Trophoblast cell (in vitro differentiated cells and primary cell): ENCODE measurements around the gene WFDC1.

Source experiments
- DNase-seq, 2 donors: peaks; one replicate each; pipeline ENCODE4 v3.0.0-alpha.2; 2016
- H2AFZ ChIP-seq: 2 replicates; pipeline ENCODE4 v1.6.1; 2013; ENCODE audit warnings: low read length, moderate library complexity, mild to moderate bottlenecking; ENCODE audit not compliant: insufficient read depth, poor library complexity
- H2AK5ac ChIP-seq: 2 replicates; pipeline ENCODE4 v1.6.1; 2013; ENCODE audit warnings: mild to moderate bottlenecking, low read length
- H2BK120ac ChIP-seq: 2 replicates; pipeline ENCODE4 v1.6.1; 2013; ENCODE audit warnings: low read length, mild to moderate bottlenecking, moderate library complexity; ENCODE audit not compliant: insufficient read depth, poor library complexity
- H2BK12ac ChIP-seq: 2 replicates; pipeline ENCODE4 v1.6.1; 2013; ENCODE audit warnings: mild to moderate bottlenecking, low read length, moderate library complexity
- H2BK5ac ChIP-seq: 2 replicates; pipeline ENCODE4 v1.6.1; 2013; ENCODE audit warnings: low read length, low read depth, moderate library complexity, mild to moderate bottlenecking; ENCODE audit not compliant: poor library complexity
- H3K14ac ChIP-seq: 2 replicates; pipeline ENCODE4 v1.6.1; 2013; ENCODE audit warnings: mild to moderate bottlenecking, low read length
- H3K18ac ChIP-seq: 2 replicates; pipeline ENCODE4 v1.6.1; 2013; ENCODE audit warnings: mild to moderate bottlenecking, low read length
- H3K23ac ChIP-seq: 2 replicates; pipeline ENCODE4 v1.6.1; 2013; ENCODE audit warnings: low read length
- H3K27ac ChIP-seq: 2 replicates; pipeline ENCODE4 v1.5.1; 2013; ENCODE audit warnings: low read depth, mild to moderate bottlenecking, inconsistent platforms, low read length, moderate library complexity
- H3K27me3 ChIP-seq: 2 replicates; pipeline ENCODE4 v1.6.1; 2013; ENCODE audit warnings: inconsistent platforms, mild to moderate bottlenecking, low read length, moderate library complexity; ENCODE audit not compliant: insufficient read depth
- H3K36me3 ChIP-seq, 2 experiments: 1 replicate in 1 of 2; 2 replicates in 1 of 2; pipeline ENCODE4 v1.6.1; 2013; ENCODE audit warnings: low read length in 2 of 2, mild to moderate bottlenecking in 2 of 2, moderate library complexity in 1 of 2; ENCODE audit not compliant: insufficient read depth in 2 of 2, control insufficient read depth in 1 of 2
- H3K4ac ChIP-seq: 2 replicates; pipeline ENCODE4 v1.6.1; 2013; ENCODE audit warnings: low read depth, mild to moderate bottlenecking, low read length, moderate library complexity
- H3K4me1 ChIP-seq, 2 experiments: 1 replicate in 1 of 2; 2 replicates in 1 of 2; pipeline ENCODE4 v1.6.1; 2013; ENCODE audit warnings: low read length in 2 of 2, mild to moderate bottlenecking in 2 of 2, moderate library complexity in 1 of 2; ENCODE audit not compliant: insufficient read depth in 2 of 2, control insufficient read depth in 1 of 2
- H3K4me2 ChIP-seq: 2 replicates; pipeline ENCODE4 v1.6.1; 2013; ENCODE audit warnings: inconsistent platforms, mild to moderate bottlenecking, low read length, moderate library complexity
- H3K4me3 ChIP-seq: 2 replicates; pipeline ENCODE4 v1.5.1; 2013; ENCODE audit warnings: mild to moderate bottlenecking, low read depth, low read length, inconsistent platforms
- H3K79me1 ChIP-seq: one replicate; pipeline ENCODE4 v1.6.1; 2013; ENCODE audit warnings: low read length
- H3K79me2 ChIP-seq: 2 replicates; pipeline ENCODE4 v1.6.1; 2013; ENCODE audit warnings: low read length, mild to moderate bottlenecking; ENCODE audit not compliant: control insufficient read depth, insufficient read depth, poor library complexity
- H3K9ac ChIP-seq: 2 replicates; pipeline ENCODE4 v1.6.1; 2013; ENCODE audit warnings: mild to moderate bottlenecking, low read length
- H3K9me3 ChIP-seq: 2 replicates; pipeline ENCODE4 v1.6.1; 2013; ENCODE audit warnings: low read depth, mild to moderate bottlenecking, control low read depth, inconsistent platforms, low read length; ENCODE audit not compliant: insufficient read depth
- H4K12ac ChIP-seq: 2 replicates; pipeline ENCODE4 v1.6.1; 2013; ENCODE audit warnings: low read depth, mild to moderate bottlenecking, low read length, moderate library complexity
- H4K8ac ChIP-seq: 2 replicates; pipeline ENCODE4 v1.6.1; 2013; ENCODE audit warnings: low read depth, mild to moderate bottlenecking, low read length, moderate library complexity
- H4K91ac ChIP-seq: one replicate; pipeline ENCODE4 v1.6.1; 2013; ENCODE audit warnings: low read depth, mild to moderate bottlenecking, low read length, moderate library complexity
- WGBS: extraction: QIAGEN DNeasy Blood & Tissue Kit; methylation state at CpG from one replicate; pipeline ENCODE4 v1.1.7; 2013; ENCODE audit warnings: missing lambda C conversion rate; ENCODE audit not compliant: insufficient read length, insufficient coverage; ENCODE audit errors: extremely low coverage; 5-methylcytosine and 5-hydroxymethylcytosine counted together

WFDC1 gene

DNA sequence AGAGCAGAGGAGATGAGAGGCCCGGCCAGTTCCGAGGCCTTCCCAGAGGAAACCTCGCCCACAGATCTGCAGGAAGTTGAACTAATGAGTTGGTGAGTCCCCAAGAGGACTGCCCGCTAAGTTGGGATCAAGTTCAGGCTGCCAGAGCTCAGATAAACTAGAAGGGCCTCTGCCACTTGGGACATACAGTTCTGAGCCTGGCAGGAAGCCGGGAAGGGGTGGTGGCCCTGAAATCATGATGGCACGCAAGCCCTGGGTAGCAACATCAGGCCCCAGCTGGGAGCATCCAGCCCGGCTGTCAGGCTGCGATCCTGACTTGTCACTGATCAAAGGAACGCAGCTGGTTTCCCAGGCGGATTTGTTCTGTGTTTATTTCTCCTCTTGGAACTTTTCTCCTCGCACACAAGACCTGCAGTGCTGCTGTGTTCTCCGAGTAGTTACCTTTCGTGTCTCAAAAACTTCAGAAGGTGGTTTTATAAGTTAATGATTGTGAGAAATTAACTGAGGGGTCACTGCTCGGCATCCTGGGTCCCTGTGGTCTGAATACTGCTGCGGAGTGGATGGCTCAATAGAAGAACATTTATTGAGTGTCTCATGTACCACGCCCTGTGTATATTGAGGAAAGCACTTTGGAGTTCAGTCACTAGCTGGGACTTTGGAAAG is 8.0 kb upstream of the WFDC1 start:
- H2BK120ac ChIP-seq: no peak overlapping the region
- H3K27ac ChIP-seq: no peak overlapping the region
- no peak overlapping the region for H3K4me2 ChIP-seq
- H3K23ac ChIP-seq: no peak overlapping the region
- H3K4ac ChIP-seq: no peak overlapping the region
- no peak overlapping the region for H3K9ac ChIP-seq
- no peak overlapping the region for H4K91ac ChIP-seq
- H3K79me1 ChIP-seq: no peaks in the 10 kb centered on the region
- no peak overlapping the region for H2AFZ ChIP-seq
- no peak for DNase-seq
- peaks cover 6 to 7% of the 10 kb centered on the region in 2 experiments for H3K4me1 ChIP-seq
- H3K4me3 ChIP-seq: no peak overlapping the region
- no peak overlapping the region for H4K8ac ChIP-seq
- no peak overlapping the region for H3K14ac ChIP-seq
- no peaks in the 10 kb centered on the region for H3K9me3 ChIP-seq
- no peak overlapping the region for H2AK5ac ChIP-seq
- H3K79me2 ChIP-seq: no peaks in the 10 kb centered on the region
- H3K18ac ChIP-seq: no peak overlapping the region
- no CpG with 5 or more reads among the region's 16 CpGs for WGBS
- H3K27me3 ChIP-seq: no peaks in the 10 kb centered on the region
- no peak overlapping the region for H2BK12ac ChIP-seq
- no peak overlapping the region for H4K12ac ChIP-seq
- H2BK5ac ChIP-seq: no peak overlapping the region
- H3K36me3 ChIP-seq: no peaks in the 10 kb centered on the region

- Histone ChIP-seq H3K4ac (no peak overlapping the region), H3K18ac (no peak overlapping the region), H4K8ac (no peak overlapping the region), H3K27me3 (no peaks in the 10 kb centered on the region), H3K27ac (no peak overlapping the region), H4K12ac (no peak overlapping the region), H3K9me3 (peaks cover 2% of the 10 kb centered on the region), H3K4me3 (no peak overlapping the region), H3K4me1 (peaks cover 5 to 6% of the 10 kb centered on the region in 2 experiments), H3K79me2 (no peaks in the 10 kb centered on the region), H3K36me3 (no peaks in the 10 kb centered on the region), H3K4me2 (no peak overlapping the region), H2BK120ac (no peak overlapping the region), H2AFZ (no peak overlapping the region), H3K23ac (no peak overlapping the region), H2BK12ac (no peak overlapping the region), H3K79me1 (no peaks in the 10 kb centered on the region), H2AK5ac (no peak overlapping the region), H4K91ac (no peak overlapping the region), H3K14ac (no peak overlapping the region), H3K9ac (no peak overlapping the region), H2BK5ac (no peak overlapping the region)
- no CpG with 5 or more reads among the region's 8 CpGs for WGBS
- no peak for DNase-seq
Observed at GRCh38 chr16:84288902-84289301, 5.8 kb upstream of the WFDC1 start.

- Histone ChIP-seq H3K27me3 (no peaks in the 10 kb centered on the region), H4K8ac (no peak overlapping the region)
Observed at GRCh38 chr16:84291226-84291625, 3.5 kb upstream of the WFDC1 start.

DNA sequence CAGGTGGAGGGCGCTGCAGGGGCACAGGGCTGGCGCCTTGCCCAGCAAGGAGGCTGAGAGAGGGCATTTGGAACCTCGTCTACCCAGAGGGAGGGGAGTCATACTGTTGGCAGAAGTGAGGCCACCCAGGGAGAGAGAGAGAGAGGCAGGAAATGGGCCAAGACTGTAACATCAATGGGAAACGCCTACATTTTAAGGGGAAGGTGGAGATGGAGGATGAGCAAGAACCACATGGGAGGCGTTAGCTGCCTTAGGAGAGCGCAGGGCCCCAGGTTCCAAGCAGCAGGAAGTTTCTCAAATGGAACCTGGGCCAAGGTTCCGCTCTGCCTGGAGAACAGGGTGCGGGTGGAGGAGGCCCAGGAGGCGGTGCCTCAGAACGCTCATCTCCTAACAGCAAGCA is 2.7 kb upstream of the WFDC1 start:
- no peak overlapping the region for H4K12ac ChIP-seq
- H3K23ac ChIP-seq: no peak overlapping the region
- H2BK5ac ChIP-seq: no peak overlapping the region
- H3K79me2 ChIP-seq: no peaks in the 10 kb centered on the region
- peaks cover 3 to 4% of the 10 kb centered on the region in 2 experiments for H3K4me1 ChIP-seq
- H3K4me2 ChIP-seq: no peak overlapping the region
- H3K4ac ChIP-seq: no peak overlapping the region
- H2AK5ac ChIP-seq: no peak overlapping the region
- no peak overlapping the region for H2BK120ac ChIP-seq
- WGBS: no CpG with 5 or more reads among the region's 10 CpGs
- H3K9me3 ChIP-seq: peaks cover 2% of the 10 kb centered on the region
- no peak overlapping the region for H3K18ac ChIP-seq
- no peak overlapping the region for H3K9ac ChIP-seq
- no peaks in the 10 kb centered on the region for H3K79me1 ChIP-seq
- H2AFZ ChIP-seq: no peak overlapping the region
- no peak overlapping the region for H4K91ac ChIP-seq
- DNase-seq: no peak
- no peak overlapping the region for H3K14ac ChIP-seq
- H3K4me3 ChIP-seq: no peak overlapping the region
- no peaks in the 10 kb centered on the region for H3K27me3 ChIP-seq
- no peak overlapping the region for H3K27ac ChIP-seq
- H3K36me3 ChIP-seq: no peaks in the 10 kb centered on the region
- H2BK12ac ChIP-seq: no peak overlapping the region
- H4K8ac ChIP-seq: no peak overlapping the region

More at GRCh38 chr16:84291226-84291625, 3.5 kb upstream of the WFDC1 start:
- H3K18ac ChIP-seq: no peak overlapping the region
- H3K9ac ChIP-seq: no peak overlapping the region
- no peak overlapping the region for H2BK12ac ChIP-seq
- H3K9me3 ChIP-seq: peaks cover 2% of the 10 kb centered on the region
- H4K12ac ChIP-seq: no peak overlapping the region
- no peaks in the 10 kb centered on the region for H3K79me2 ChIP-seq
- H3K4me3 ChIP-seq: no peak overlapping the region
- DNase-seq: no peak
- no peak overlapping the region for H2AFZ ChIP-seq
- no peak overlapping the region for H3K4ac ChIP-seq
- no peak overlapping the region for H4K91ac ChIP-seq
- no peak overlapping the region for H2BK120ac ChIP-seq
- H3K79me1 ChIP-seq: no peaks in the 10 kb centered on the region
- no peak overlapping the region for H3K14ac ChIP-seq
- no peaks in the 10 kb centered on the region for H3K36me3 ChIP-seq
- no peak overlapping the region for H3K23ac ChIP-seq
- H3K4me2 ChIP-seq: no peak overlapping the region
- no peak overlapping the region for H2AK5ac ChIP-seq
- H2BK5ac ChIP-seq: no peak overlapping the region
- WGBS: no CpG with 5 or more reads among the region's 11 CpGs
- H3K4me1 ChIP-seq: peaks cover 3 to 4% of the 10 kb centered on the region in 2 experiments
- H3K27ac ChIP-seq: no peak overlapping the region
